Hepatocyte (in vitro differentiated cells): ENCODE data around the gene SNRPA1. TPM values are rescaled to one million over a fixed set of nuclear protein-coding genes. Genes with fewer than 3 reads are reported as not detected.

Experiments used
- DNase-seq: peaks from one replicate; pipeline ENCODE4 v3.0.0-alpha.2; 2016; ENCODE audit warnings: low spot score
- H2AFZ ChIP-seq: fragments of 200-600 bp; sonication (generic); 2 replicates; pipeline ENCODE4 v1.6.0; 2016; ENCODE audit warnings: antibody characterized with exemption, mild to moderate bottlenecking
- H3K27ac ChIP-seq: fragments of 200-600 bp; sonication (generic); 2 replicates; pipeline ENCODE4 v1.5.1; 2016; ENCODE audit warnings: mild to moderate bottlenecking
- H3K27me3 ChIP-seq: fragments of 200-600 bp; sonication (generic); 2 replicates; pipeline ENCODE4 v1.6.1; 2016
- H3K36me3 ChIP-seq: fragments of 200-600 bp; sonication (generic); replicated peaks from 2 replicates; pipeline ENCODE4 v1.5.1; 2016; ENCODE audit warnings: low read depth; ENCODE audit not compliant: insufficient read depth
- H3K4me1 ChIP-seq: fragments of 200-600 bp; sonication (generic); 2 replicates; pipeline ENCODE4 v1.5.1; 2016; ENCODE audit warnings: mild to moderate bottlenecking, moderate library complexity; ENCODE audit not compliant: insufficient read depth
- H3K4me2 ChIP-seq: fragments of 200-600 bp; sonication (generic); 2 replicates; pipeline ENCODE4 v1.6.0; 2016
- H3K4me3 ChIP-seq: fragments of 200-600 bp; sonication (generic); 2 replicates; pipeline ENCODE4 v1.5.1; 2016; ENCODE audit warnings: mild to moderate bottlenecking
- H3K79me2 ChIP-seq: fragments of 200-600 bp; sonication (generic); 2 replicates; pipeline ENCODE4 v1.6.0; 2017; ENCODE audit warnings: mild to moderate bottlenecking
- H3K9me2 ChIP-seq: fragments of 200-600 bp; sonication (generic); replicated peaks from 2 replicates; pipeline ENCODE4 v1.6.0; 2017; ENCODE audit warnings: mild to moderate bottlenecking; ENCODE audit not compliant: insufficient read depth
- H3K9me3 ChIP-seq: fragments of 200-600 bp; sonication (generic); 2 replicates; pipeline ENCODE4 v1.5.1; 2016; ENCODE audit warnings: low read depth, mild to moderate bottlenecking
- H4K20me1 ChIP-seq: fragments of 200-600 bp; sonication (generic); 2 replicates; pipeline ENCODE4 v1.6.0; 2016; ENCODE audit warnings: mild to moderate bottlenecking; ENCODE audit not compliant: insufficient read depth, poor library complexity, severe bottlenecking
- CTCF ChIP-seq: fragments of 200-600 bp; sonication (generic); IDR thresholded peaks from 2 replicates; pipeline ENCODE4 v1.5.1; 2016; ENCODE audit warnings: antibody characterized with exemption, mild to moderate bottlenecking; ENCODE audit not compliant: poor library complexity
- EZH2 ChIP-seq: fragments of 200-600 bp; sonication (generic); IDR thresholded peaks from 2 replicates; pipeline ENCODE4 v1.6.1; 2016; ENCODE audit warnings: antibody characterized with exemption, mild to moderate bottlenecking, borderline replicate concordance
- EZH2phosphoT487 ChIP-seq: fragments of 200-600 bp; sonication (generic); IDR thresholded peaks from one replicate; pipeline ENCODE4 v1.6.1; 2018; ENCODE audit warnings: antibody characterized with exemption, mild to moderate bottlenecking, low read depth, moderate library complexity; ENCODE audit not compliant: unreplicated experiment, severe bottlenecking
- WGBS: methylation state at CpG from one replicate; pipeline ENCODE4 v1.1.6; 2016; ENCODE audit warnings: low lambda C conversion rate; ENCODE audit errors: missing lambda C conversion rate; 5-methylcytosine and 5-hydroxymethylcytosine counted together
- polyA plus RNA-seq: library from polyadenylated mRNA; unstranded; fragments of >200 nt; fragmentation: Nextera tagmentation; extraction: Ambion mirVana; gene quantifications from 2 replicates; pipeline ENCODE4 v1.2.1, GENCODE V29; 2016
- total RNA-seq: library from RNA; depleted of rRNA; stranded (reverse); fragments of >200 nt; gene quantifications from 2 replicates; pipeline ENCODE4 v1.2.3, GENCODE V29; 2014

The SNRPA1 gene
- total and polyA plus RNA-seq, 2 experiments from 2014 or later, result 54.7 to 110 TPM

- Histone ChIP-seq H3K27me3 (no peaks in the 10 kb centered on the region), H4K20me1 (no peaks in the 10 kb centered on the region), H3K36me3 (no peaks in the 10 kb centered on the region), H3K9me2 (no peaks in the 10 kb centered on the region), H3K4me3 (no peak overlapping the region), H3K9me3 (no peaks in the 10 kb centered on the region), H3K4me2 (no peak overlapping the region), H3K4me1 (no peaks in the 10 kb centered on the region), H3K27ac (no peak overlapping the region), H2AFZ (no peak overlapping the region), H3K79me2 (no peaks in the 10 kb centered on the region)
- 79% methylated on average over 15 of the region's 16 CpGs for WGBS
- TF ChIP-seq EZH2phosphoT487 (no peak), CTCF (no peak), EZH2 (no peak)
- DNase-seq, result no peak
These were observed 13.0 kb upstream of the SNRPA1 start for GRCh38 chr15:101307897-101308603.

- no peak overlapping the region for H3K27ac ChIP-seq
- H3K4me1 ChIP-seq, result no peaks in the 10 kb centered on the region
- TF ChIP-seq CTCF (no peak), EZH2 (no peak), EZH2phosphoT487 (no peak)
- H3K9me3 ChIP-seq, result no peaks in the 10 kb centered on the region
- 81% methylated on average over 24 of the region's 24 CpGs for WGBS
- no peak for DNase-seq
- H4K20me1 ChIP-seq, result no peaks in the 10 kb centered on the region
- no peaks in the 10 kb centered on the region for H3K9me2 ChIP-seq
- H3K4me3 ChIP-seq, result no peak overlapping the region
- H3K79me2 ChIP-seq, result no peaks in the 10 kb centered on the region
- no peaks in the 10 kb centered on the region for H3K36me3 ChIP-seq
- H2AFZ ChIP-seq, result no peak overlapping the region
- H3K4me2 ChIP-seq, result no peak overlapping the region
- H3K27me3 ChIP-seq, result no peaks in the 10 kb centered on the region
These were observed 12.2 kb upstream of the SNRPA1 start for GRCh38 chr15:101307048-101307896.

GRCh38 chr15:101306341-101307047, 11.4 kb upstream of the SNRPA1 start:
- no peak for DNase-seq

More at GRCh38 chr15:101306341-101307047, 11.4 kb upstream of the SNRPA1 start:
- H3K27me3 ChIP-seq, result no peaks in the 10 kb centered on the region
- 84% methylated on average over 10 of the region's 10 CpGs for WGBS
- no peaks in the 10 kb centered on the region for H3K4me1 ChIP-seq
- H3K4me3 ChIP-seq, result no peak overlapping the region
- H3K9me2 ChIP-seq, result no peaks in the 10 kb centered on the region
- H3K9me3 ChIP-seq, result no peaks in the 10 kb centered on the region
- H2AFZ ChIP-seq, result no peak overlapping the region
- H3K27ac ChIP-seq, result no peak overlapping the region
- TF ChIP-seq EZH2phosphoT487 (no peak), CTCF (no peak), EZH2 (no peak)
- H3K79me2 ChIP-seq, result no peaks in the 10 kb centered on the region
- no peaks in the 10 kb centered on the region for H4K20me1 ChIP-seq
- H3K4me2 ChIP-seq, result no peak overlapping the region
- H3K36me3 ChIP-seq, result no peaks in the 10 kb centered on the region
